ENCODE data around the gene TAC4. TPM values are rescaled to one million over a fixed set of nuclear protein-coding genes. Genes with fewer than 3 reads are reported as not detected.

The TAC4 gene
- total RNA-seq, 1 donor from 2014 or later, result not detected

DNA sequence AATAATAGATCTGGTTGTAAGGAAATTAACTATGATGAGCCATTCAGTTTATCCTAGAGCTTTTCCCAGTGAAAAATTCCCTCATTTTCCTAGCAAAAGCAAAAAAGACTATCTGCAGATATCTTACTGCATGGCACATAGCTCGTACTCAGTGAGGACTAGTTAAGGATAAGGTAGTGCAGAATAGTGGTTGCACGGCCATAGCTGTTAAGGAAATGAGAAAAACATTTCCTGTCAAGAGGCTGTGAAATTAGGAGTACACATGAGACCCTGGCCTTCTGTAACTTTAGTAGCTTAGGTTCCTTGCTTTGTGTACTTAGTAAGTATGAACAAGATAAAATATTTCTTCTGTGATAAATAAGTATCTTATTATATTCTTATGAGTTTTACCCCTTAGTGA is 49.1 kb downstream of the TAC4 start:
- no peak overlapping the region for H3K4me3 ChIP-seq
- no peaks in the 10 kb centered on the region for H3K9me3 ChIP-seq
- ATAC-seq (no peak), DNase-seq (no peak)
- no peaks in the 10 kb centered on the region for H3K27me3 ChIP-seq
- no peak overlapping the region for H3K27ac ChIP-seq
- H3K4me1 ChIP-seq, result no peaks in the 10 kb centered on the region
- intact Hi-C loops (cut with DNase I), result no loop called here
- H3K36me3 ChIP-seq, result peaks cover 95% of the 10 kb centered on the region
- TF ChIP-seq, protein P1, sequence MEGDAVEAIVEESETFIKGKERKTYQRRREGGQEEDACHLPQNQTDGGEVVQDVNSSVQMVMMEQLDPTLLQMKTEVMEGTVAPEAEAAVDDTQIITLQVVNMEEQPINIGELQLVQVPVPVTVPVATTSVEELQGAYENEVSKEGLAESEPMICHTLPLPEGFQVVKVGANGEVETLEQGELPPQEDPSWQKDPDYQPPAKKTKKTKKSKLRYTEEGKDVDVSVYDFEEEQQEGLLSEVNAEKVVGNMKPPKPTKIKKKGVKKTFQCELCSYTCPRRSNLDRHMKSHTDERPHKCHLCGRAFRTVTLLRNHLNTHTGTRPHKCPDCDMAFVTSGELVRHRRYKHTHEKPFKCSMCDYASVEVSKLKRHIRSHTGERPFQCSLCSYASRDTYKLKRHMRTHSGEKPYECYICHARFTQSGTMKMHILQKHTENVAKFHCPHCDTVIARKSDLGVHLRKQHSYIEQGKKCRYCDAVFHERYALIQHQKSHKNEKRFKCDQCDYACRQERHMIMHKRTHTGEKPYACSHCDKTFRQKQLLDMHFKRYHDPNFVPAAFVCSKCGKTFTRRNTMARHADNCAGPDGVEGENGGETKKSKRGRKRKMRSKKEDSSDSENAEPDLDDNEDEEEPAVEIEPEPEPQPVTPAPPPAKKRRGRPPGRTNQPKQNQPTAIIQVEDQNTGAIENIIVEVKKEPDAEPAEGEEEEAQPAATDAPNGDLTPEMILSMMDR (IDR thresholded peaks at IDR 0.05), result no peak

DNA sequence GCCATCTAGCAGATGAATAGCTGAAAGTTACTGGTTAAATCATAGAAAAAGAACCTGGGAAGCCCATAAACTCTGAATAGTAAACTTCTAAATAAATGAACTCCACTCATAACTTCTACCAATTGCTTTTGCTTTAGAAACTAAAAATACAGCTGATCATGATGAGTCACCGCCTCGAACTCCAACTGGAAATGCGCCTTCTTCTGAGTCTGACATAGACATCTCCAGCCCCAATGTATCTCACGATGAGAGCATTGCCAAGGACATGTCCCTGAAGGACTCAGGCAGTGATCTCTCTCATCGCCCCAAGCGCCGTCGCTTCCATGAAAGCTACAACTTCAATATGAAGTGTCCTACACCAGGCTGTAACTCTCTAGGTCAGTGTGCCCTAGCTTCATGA is 49.7 kb downstream of the TAC4 start:
- H3K9me3 ChIP-seq, result no peaks in the 10 kb centered on the region
- H3K27me3 ChIP-seq, result no peaks in the 10 kb centered on the region
- H3K4me1 ChIP-seq, result no peaks in the 10 kb centered on the region
- DNase-seq, result no peak
- H3K4me3 ChIP-seq, result no peak overlapping the region
- TF ChIP-seq, protein P1 (IDR thresholded peaks at IDR 0.05), result no peak
- peaks cover 95% of the 10 kb centered on the region for H3K36me3 ChIP-seq
- ATAC-seq, result no peak
- H3K27ac ChIP-seq, result no peak overlapping the region
- intact Hi-C loops (cut with DNase I), result no loop called here

DNA sequence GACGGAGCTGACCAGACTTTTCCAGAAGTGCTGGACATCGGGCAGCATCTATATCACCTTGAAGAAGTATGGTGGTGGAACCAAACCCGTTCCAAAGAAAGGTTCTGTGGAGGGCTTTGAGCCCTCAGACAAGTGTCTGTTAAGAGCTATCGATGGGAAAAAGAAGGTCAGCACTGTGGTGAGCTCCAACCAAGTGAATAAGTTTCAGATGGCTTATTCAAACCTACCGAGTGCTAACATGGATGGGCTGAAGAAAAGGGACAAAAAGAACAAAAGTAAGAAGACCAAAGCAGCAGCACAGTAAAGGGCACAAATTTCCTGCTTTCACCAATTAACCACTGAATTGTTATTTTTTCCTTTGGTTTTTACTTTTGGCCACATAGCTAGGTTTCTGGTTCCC is 52.5 kb downstream of the TAC4 start:
- peaks cover 83% of the 10 kb centered on the region for H3K36me3 ChIP-seq
- H3K27ac ChIP-seq, result no peak overlapping the region
- H3K27me3 ChIP-seq, result no peaks in the 10 kb centered on the region
- H3K9me3 ChIP-seq, result no peaks in the 10 kb centered on the region
- DNase-seq (no peak), ATAC-seq (no peak)
- H3K4me1 ChIP-seq, result peaks cover 10% of the 10 kb centered on the region
- intact Hi-C loops (cut with DNase I), result no loop called here
- TF ChIP-seq, protein P1 (IDR thresholded peaks at IDR 0.05), result no peak
- H3K4me3 ChIP-seq, result no peak overlapping the region

DNA sequence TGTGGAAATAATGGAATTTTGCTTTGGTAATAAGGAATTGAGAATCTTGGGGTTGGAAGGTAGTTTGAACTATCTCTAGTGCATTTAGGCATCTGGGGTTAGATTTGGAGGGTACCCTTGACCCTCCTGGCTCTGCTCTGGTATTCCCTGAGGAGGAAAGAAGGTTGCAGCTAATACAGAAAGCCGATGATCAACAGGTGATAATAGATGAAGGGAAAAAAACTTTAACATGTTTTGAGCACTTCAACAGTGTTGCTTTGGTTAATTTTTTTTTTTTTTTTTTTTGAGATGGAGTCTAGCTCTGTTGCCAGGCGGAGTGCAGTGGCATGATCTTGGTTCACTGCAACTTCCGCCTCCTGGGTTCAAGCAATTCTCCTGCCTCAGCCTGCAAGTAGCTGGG is 54.6 kb downstream of the TAC4 start:
- H3K4me3 ChIP-seq, result no peak overlapping the region
- peaks cover 62% of the 10 kb centered on the region for H3K36me3 ChIP-seq

DNA sequence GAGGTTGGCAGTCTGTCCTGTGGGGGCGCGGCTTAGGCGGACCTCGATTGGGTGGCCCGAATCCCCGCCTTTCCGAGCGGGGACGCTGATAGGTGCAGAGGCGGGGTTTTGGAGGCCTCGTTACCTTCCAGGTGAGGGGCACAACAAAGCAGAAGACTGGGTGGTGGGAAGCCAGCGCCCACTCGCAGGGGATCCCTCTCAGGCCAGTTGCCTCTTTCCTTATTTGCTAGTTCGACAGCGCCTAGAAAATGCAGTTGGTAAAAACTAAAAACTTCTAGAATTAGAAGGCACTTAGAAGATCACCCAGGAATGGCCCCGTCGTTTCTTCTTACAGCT is 58.7 kb downstream of the TAC4 start:
- H3K9me3 ChIP-seq, result no peaks in the 10 kb centered on the region
- TF ChIP-seq, protein P1 (IDR thresholded peaks at IDR 0.05), result no peak
- ATAC-seq (no peak), DNase-seq (no peak)
- H3K27ac ChIP-seq, result peak overlapping the region; percentile 100
- peaks cover 27% of the 10 kb centered on the region for H3K4me1 ChIP-seq
- no peaks in the 10 kb centered on the region for H3K27me3 ChIP-seq
- intact Hi-C loops (cut with DNase I), result no loop called here
- peak overlapping the region; percentile 100 for H3K4me3 ChIP-seq
- peaks cover 26% of the 10 kb centered on the region for H3K36me3 ChIP-seq

More for the DNA sequence above, 54.6 kb downstream of the TAC4 start:
- intact Hi-C loops (cut with DNase I), result no loop called here
- Histone ChIP-seq H3K27ac (no peak overlapping the region), H3K27me3 (no peaks in the 10 kb centered on the region), H3K4me1 (peaks cover 20% of the 10 kb centered on the region), H3K9me3 (no peaks in the 10 kb centered on the region)
- no peak for ATAC-seq
- DNase-seq, result no peak
- TF ChIP-seq, protein P1 (IDR thresholded peaks at IDR 0.05), result no peak

All from upper lobe of right lung (tissue), 1 donor.